Measurements from ENCODE around the gene COL20A1. TPM values are rescaled to one million over a fixed set of nuclear protein-coding genes. Genes with fewer than 3 reads are reported as not detected.
A peak's percentile ranks its signal among the peaks of the same experiment; 100 is the strongest.

COL20A1 gene
- total RNA-seq, 8 experiments from 2014 or later = 0.13 to 1.6 (median 0.55) TPM

DNA sequence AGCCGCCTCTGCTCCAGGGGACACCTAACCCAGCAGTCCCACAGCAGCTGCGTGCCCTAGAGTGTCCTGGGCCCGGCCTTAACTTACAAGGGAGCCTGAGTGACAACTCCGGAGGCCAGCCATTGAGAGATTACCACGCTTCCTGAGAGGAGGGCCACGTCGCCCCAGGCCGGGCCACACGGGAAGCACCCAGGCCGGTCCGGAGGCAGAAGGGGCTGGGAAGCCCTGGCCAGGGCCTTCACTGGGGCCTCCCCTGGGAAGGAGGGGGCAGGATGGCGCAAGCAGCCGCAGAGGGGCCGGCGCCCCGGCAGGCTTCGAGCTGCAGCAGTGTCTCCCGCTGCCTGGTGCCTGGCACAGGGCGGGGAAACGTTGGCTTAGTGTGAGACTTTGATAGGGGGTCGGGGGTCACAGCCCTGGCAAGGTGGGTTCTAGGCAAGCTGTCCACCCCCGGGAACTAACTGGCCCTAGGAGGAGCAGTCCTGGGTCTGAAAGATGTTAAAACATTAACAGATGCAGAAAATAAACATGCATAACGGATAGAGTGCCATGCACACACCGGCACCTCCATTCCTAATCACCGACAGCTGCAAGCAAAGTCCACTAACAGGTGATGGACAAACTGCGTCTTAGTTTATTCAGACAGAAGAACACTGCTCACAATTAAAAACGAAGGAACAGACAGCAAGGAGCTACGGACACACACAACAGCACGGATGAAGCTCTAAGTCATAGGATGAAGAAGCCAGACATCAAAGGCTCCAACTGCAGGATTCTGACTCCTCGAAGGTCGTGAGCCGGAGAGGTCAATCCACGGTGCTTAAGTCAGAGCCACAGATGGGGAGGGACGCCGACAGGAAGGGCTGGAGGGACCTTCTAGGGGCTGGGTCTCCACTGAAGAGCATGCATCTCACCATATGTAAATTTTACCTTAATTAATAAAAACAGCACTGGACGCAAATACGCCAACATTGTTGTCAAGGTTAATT lies 50.8 kb downstream of the COL20A1 start:
- 29 to 100% (median 60%) methylated on average over 2 to 17 of the region's 37 CpGs; no CpG with 5 or more reads in 3 of the 10 experiments for WGBS, 10 experiments
- H3K4me1 ChIP-seq (replicated peaks in 1 of 2) = peaks cover 34 to 38% of the 10 kb centered on the region in 2 donors
- peak in 5 of 8 experiments; percentile 24 to 36 (median 32) for ATAC-seq (replicated peaks in 6 of 8)
- H3K27ac ChIP-seq = peak overlapping the region; percentile 56 to 59
- in situ Hi-C loops (cut with MboI; ENCODE audit: low pct_unique_long_range_greater_than_20kb in 2 of 9, low sequenced_read_pairs in 9 of 9, unreplicated experiment in 9 of 9) = no loop called here
- H3K4me3 ChIP-seq = no peak overlapping the region

- Histone ChIP-seq H3K27ac (peak overlapping the region; percentile 56 to 59), H3K4me1 (replicated peaks in 1 of 2) (peaks cover 34 to 38% of the 10 kb centered on the region in 2 donors), H3K4me3 (no peak overlapping the region)
- peak in 6 of 8 experiments; percentile 61 to 81 (median 75) for ATAC-seq (replicated peaks in 6 of 8)
- 16 to 94% (median 82%) methylated on average over 5 to 6 of the region's 21 CpGs; no CpG with 5 or more reads in 7 of the 10 experiments for WGBS, 10 experiments
- in situ Hi-C loops (cut with MboI; ENCODE audit: low pct_unique_long_range_greater_than_20kb in 2 of 9, low sequenced_read_pairs in 9 of 9, unreplicated experiment in 9 of 9) = no loop called here
These were observed 51.8 kb downstream of the COL20A1 start for GRCh38 chr20:63344616-63345327.

- peak in 1 of 8 experiments; percentile 4 for ATAC-seq (replicated peaks in 6 of 8)
- Histone ChIP-seq H3K27ac (peak overlapping the region in 1 of 2 donors; percentile 59), H3K4me3 (no peak overlapping the region), H3K4me1 (replicated peaks in 1 of 2) (peaks cover 34 to 38% of the 10 kb centered on the region in 2 donors)
- 13 to 92% (median 58%) methylated on average over 2 to 8 of the region's 27 CpGs; no CpG with 5 or more reads in 4 of the 10 experiments for WGBS, 10 experiments
- in situ Hi-C loops (cut with MboI; ENCODE audit: low pct_unique_long_range_greater_than_20kb in 2 of 9, low sequenced_read_pairs in 9 of 9, unreplicated experiment in 9 of 9) = no loop called here
These were observed 52.5 kb downstream of the COL20A1 start for GRCh38 chr20:63345328-63346100.

GRCh38 chr20:63346131-63347080 lies 53.4 kb downstream of the COL20A1 start:
- Histone ChIP-seq H3K4me1 (replicated peaks in 1 of 2) (peaks cover 34 to 38% of the 10 kb centered on the region in 2 donors), H3K27ac (no peak overlapping the region), H3K4me3 (no peak overlapping the region)
- 0 to 88% (median 54%) methylated on average over 1 to 11 of the region's 50 CpGs; no CpG with 5 or more reads in 6 of the 10 experiments for WGBS, 10 experiments
- no peak for ATAC-seq (replicated peaks in 6 of 8)
- in situ Hi-C loops (cut with MboI; ENCODE audit: low pct_unique_long_range_greater_than_20kb in 2 of 9, low sequenced_read_pairs in 9 of 9, unreplicated experiment in 9 of 9) = no loop called here

DNA sequence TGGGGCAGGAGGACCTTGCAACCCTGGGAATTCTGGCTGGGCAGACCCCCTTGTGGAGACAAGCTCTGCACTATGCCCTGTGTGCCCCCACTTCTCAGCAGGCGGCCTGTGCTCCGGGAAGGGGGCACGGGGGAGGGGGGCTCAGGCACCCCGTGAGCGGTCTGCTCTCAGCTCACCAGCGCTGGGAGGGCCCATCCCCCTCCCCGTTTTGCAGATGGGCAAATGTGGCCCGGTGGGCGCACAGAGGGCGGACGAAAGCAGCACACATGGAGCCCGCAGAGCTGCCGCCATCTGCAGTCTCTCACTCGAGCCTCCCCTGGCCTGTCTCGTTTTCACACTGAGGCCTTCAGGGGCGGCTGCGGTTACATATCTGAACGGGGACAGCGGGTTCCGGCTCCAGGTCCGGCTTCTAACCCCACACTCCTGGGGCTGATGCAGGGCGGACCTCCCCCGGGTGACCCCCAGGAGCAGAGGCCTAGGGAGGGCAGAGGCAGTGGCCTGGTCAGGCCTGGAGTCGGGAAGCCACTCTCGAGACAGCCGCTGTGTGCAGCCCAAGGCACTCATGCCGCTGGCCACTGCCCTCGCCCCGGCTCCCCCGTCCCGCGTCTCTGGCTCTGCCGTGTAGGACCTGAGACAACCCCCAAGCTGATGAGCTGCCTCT lies 54.2 kb downstream of the COL20A1 start:
- Histone ChIP-seq H3K4me3 (no peak overlapping the region), H3K4me1 (replicated peaks in 1 of 2) (peaks cover 38 to 44% of the 10 kb centered on the region in 2 donors), H3K27ac (no peak overlapping the region)
- in situ Hi-C loops (cut with MboI; ENCODE audit: low pct_unique_long_range_greater_than_20kb in 2 of 9, low sequenced_read_pairs in 9 of 9, unreplicated experiment in 9 of 9) = no loop called here
- 81 to 94% methylated on average over 3 of the region's 33 CpGs; no CpG with 5 or more reads in 8 of the 10 experiments for WGBS, 10 experiments
- ATAC-seq (replicated peaks in 6 of 8) = no peak

DNA sequence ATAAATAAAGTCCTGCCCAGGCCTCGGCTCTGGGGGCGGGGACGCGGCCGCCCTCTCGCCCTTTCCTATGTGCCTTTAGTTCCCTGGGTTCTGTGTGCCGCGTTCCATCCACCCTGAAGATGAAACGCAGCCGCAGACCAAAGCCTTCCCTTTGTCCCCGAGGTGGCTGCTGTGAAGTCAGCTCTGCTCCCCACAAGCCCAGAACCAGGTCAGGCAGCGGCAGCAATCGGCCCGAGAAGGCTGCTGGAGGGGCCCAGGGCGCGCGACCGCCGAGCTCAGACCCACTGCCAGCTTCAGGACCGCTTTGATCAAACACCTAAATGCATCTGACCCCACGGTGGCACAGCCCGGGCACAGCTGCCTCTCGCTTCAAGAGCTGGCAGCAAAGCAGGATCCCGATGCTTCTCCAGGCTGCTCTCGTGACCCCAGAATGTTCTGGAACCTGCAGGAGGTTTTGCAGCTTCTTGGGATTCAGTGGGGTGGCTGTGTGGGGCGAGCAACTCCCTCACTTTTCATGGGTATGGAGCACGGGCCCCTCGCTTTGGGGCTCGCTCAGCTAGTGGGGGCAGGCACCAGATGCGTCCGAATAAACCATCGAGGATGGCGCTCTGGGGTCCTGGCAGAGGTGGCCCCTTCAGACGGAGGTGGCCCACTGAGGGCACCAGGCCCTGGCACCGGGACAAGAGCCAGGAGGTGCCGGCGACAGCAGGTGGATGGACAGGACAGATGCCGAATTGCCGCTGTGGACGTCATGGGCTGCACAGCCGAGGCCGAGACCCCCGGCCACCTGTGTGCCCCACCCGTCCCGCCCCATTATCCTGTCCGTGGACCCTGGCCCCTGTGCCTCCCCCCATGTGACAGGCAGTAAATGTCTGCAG lies 55.2 kb downstream of the COL20A1 start:
- Histone ChIP-seq H3K4me1 (replicated peaks in 1 of 2) (peaks cover 40 to 53% of the 10 kb centered on the region in 2 donors), H3K27ac (no peak overlapping the region), H3K4me3 (no peak overlapping the region)
- WGBS, 10 experiments = 10 to 89% (median 50%) methylated on average over 2 to 16 of the region's 46 CpGs; no CpG with 5 or more reads in 4 of the 10 experiments
- no peak for ATAC-seq (replicated peaks in 6 of 8)
- in situ Hi-C loops (cut with MboI; ENCODE audit: low pct_unique_long_range_greater_than_20kb in 2 of 9, low sequenced_read_pairs in 9 of 9, unreplicated experiment in 9 of 9) = no loop called here

DNA sequence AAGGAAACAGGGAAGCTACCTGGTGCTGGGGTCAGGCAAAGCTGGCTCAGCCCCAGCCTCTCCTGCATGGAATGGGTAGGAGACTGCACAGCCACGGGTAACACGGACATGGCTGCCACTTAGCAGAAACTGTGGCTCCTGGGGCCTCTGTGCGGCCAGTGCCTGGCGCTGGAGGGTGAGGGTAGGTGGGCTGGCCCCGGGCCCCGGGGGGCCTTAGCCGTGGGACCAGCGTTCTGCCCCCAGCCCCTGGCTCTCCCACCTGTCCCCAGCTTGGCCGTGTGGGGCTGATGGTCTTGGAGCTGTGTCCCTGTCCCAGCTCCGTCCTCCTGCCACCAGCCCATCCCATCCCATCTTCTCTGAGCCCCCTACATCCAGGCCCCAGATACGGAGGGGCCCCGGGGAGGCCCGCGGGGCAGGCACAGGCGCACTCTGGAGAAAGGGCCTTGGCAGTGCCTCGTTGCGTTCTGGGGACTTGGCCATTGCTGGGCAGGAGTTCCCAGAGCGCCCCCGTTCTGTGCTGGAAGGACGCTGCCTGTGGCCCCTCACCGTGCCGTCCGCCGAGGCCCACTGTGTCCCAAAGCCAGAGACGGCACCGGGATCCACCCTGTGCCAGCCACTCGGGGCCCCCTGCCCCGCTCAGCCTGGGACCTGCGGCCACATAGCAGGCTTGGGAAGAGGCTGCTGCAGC lies 56.0 kb downstream of the COL20A1 start:
- ATAC-seq (replicated peaks in 6 of 8) = no peak

GRCh38 chr20:63349516-63349895 lies 56.5 kb downstream of the COL20A1 start:
- no peak for ATAC-seq (replicated peaks in 6 of 8)
- 85 to 98% (median 94%) methylated on average over 4 to 10 of the region's 29 CpGs; no CpG with 5 or more reads in 4 of the 10 experiments for WGBS, 10 experiments
- Histone ChIP-seq H3K4me1 (replicated peaks in 1 of 2) (peaks cover 27 to 40% of the 10 kb centered on the region in 2 donors), H3K4me3 (no peak overlapping the region), H3K27ac (no peak overlapping the region)
- in situ Hi-C loops (cut with MboI; ENCODE audit: low pct_unique_long_range_greater_than_20kb in 2 of 9, low sequenced_read_pairs in 9 of 9, unreplicated experiment in 9 of 9) = no loop called here

More for the DNA sequence above, 56.0 kb downstream of the COL20A1 start:
- in situ Hi-C loops (cut with MboI; ENCODE audit: low pct_unique_long_range_greater_than_20kb in 2 of 9, low sequenced_read_pairs in 9 of 9, unreplicated experiment in 9 of 9) = no loop called here
- Histone ChIP-seq H3K4me3 (no peak overlapping the region), H3K4me1 (replicated peaks in 1 of 2) (peaks cover 33 to 45% of the 10 kb centered on the region in 2 donors), H3K27ac (no peak overlapping the region)
- 100% methylated on average over 1 of the region's 29 CpGs; no CpG with 5 or more reads in 9 of the 10 experiments for WGBS, 10 experiments

- ATAC-seq (replicated peaks in 6 of 8) = no peak
- 90 to 100% (median 98%) methylated on average over 2 to 13 of the region's 33 CpGs; no CpG with 5 or more reads in 6 of the 10 experiments for WGBS, 10 experiments
- in situ Hi-C loops (cut with MboI; ENCODE audit: low pct_unique_long_range_greater_than_20kb in 2 of 9, low sequenced_read_pairs in 9 of 9, unreplicated experiment in 9 of 9) = no loop called here
- Histone ChIP-seq H3K4me3 (no peak overlapping the region), H3K27ac (no peak overlapping the region), H3K4me1 (replicated peaks in 1 of 2) (peaks cover 20 to 38% of the 10 kb centered on the region in 2 donors)
These were observed 57.2 kb downstream of the COL20A1 start for GRCh38 chr20:63350196-63350595.

GRCh38 chr20:63350597-63351325 lies 57.8 kb downstream of the COL20A1 start:
- ATAC-seq (replicated peaks in 6 of 8) = no peak
- 80 to 100% (median 93%) methylated on average over 1 to 7 of the region's 46 CpGs; no CpG with 5 or more reads in 5 of the 10 experiments for WGBS, 10 experiments
- Histone ChIP-seq H3K4me3 (no peak overlapping the region), H3K4me1 (replicated peaks in 1 of 2) (peaks cover 19 to 36% of the 10 kb centered on the region in 2 donors), H3K27ac (no peak overlapping the region)
- in situ Hi-C loops (cut with MboI; ENCODE audit: low pct_unique_long_range_greater_than_20kb in 2 of 9, low sequenced_read_pairs in 9 of 9, unreplicated experiment in 9 of 9) = no loop called here
